NCI-H146 (cell line): ENCODE results near the gene IL23R.

Source experiments
- DNase-seq: peaks from one replicate; lab custom pipeline; 2025; lab: John Stamatoyannopoulos, UW

IL23R gene

DNA sequence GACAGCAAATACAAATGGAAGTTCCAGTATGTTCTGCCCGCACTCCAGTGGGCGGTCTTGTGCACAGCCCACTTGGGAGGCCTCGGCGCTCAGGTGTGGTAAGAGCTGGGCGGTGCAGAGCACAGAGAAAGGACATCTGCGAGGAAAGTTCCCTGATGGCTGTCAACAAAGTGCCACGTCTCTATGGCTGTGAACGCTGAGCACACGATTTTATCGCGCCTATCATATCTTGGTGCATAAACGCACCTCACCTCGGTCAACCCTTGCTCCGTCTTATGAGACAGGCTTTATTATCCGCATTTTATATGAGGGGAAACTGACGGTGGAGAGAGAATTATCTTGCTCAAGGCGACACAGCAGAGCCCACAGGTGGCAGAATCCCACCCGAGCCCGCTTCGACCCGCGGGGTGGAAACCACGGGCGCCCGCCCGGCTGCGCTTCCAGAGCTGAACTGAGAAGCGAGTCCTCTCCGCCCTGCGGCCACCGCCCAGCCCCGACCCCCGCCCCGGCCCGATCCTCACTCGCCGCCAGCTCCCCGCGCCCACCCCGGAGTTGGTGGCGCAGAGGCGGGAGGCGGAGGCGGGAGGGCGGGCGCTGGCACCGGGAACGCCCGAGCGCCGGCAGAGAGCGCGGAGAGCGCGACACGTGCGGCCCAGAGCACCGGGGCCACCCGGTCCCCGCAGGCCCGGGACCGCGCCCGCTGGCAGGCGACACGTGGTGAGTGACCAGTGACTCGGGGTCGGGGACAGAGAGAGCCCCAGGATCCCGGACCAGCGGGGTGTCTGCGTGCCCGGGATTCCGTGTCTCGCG lies 141.2 kb downstream of the IL23R start, which contains the start of gene IL12RB2:
TSS of gene IL12RB2 (plus strand) at position 623 of the 810 bp plus-strand sequence. CDS start 12,496 bp downstream, outside the sequence.
- peak; percentile 36 for DNase-seq

DNA sequence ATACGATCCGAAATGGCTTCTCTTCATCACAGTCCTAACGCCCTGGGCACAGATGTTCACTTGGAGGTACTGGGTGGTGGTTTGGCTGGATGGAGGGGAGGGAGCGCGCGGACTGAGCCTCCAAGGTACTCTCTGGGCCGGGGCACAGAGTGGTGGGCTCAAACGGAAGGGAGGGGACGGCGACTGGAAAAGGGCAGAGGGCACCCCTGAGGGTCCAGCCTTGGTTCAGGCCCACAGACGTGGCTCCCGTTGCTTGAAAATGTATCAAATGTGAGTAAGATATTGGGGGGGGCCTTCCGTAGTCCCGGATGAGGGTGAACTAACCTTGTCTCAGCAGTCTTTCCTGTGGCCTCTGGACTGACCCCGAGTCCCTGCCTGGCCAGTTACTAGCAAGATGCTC lies 141.9 kb downstream of the IL23R start:
- no peak for DNase-seq
